BJ (cell line): Measurements from ENCODE around the gene ARSG. TPM values are rescaled to one million over a fixed set of nuclear protein-coding genes. Genes with fewer than 3 reads are reported as not detected.

Experiments used
- CTCF ChIA-PET: fragments of 350-600 bp; formaldehyde crosslinking; extraction: SDS; loops from one replicate; lab custom pipeline; 2021; ENCODE audit warnings: antibody characterized with exemption, inconsistent platforms; lab: Yijun Ruan, JAX
- POLR2A ChIA-PET: fragments of 300-600 bp; sonication (Branson Sonifier 250); formaldehyde crosslinking; extraction: SDS; loops from one replicate; lab custom pipeline; 2021; ENCODE audit warnings: antibody characterized with exemption; lab: Charles Lee
- DNase-seq: peaks from one replicate; pipeline ENCODE4 v3.0.0-alpha.2; 2011; ENCODE audit warnings: low read depth
- H3K27me3 ChIP-seq: 2 replicates; pipeline ENCODE4 v1.6.0; 2011; ENCODE audit warnings: low read length; ENCODE audit not compliant: control insufficient read depth, insufficient read depth
- H3K36me3 ChIP-seq: 2 replicates; pipeline ENCODE4 v1.5.1; 2011; ENCODE audit warnings: low read length; ENCODE audit not compliant: control insufficient read depth, insufficient read depth
- H3K4me3 ChIP-seq: 2 replicates; pipeline ENCODE4 v1.5.1; 2011; ENCODE audit warnings: low read depth, mild to moderate bottlenecking, control low read depth, low read length
- CTCF ChIP-seq: IDR thresholded peaks from 2 replicates; pipeline ENCODE4 v1.5.1; 2011; ENCODE audit warnings: low read depth, mild to moderate bottlenecking, control low read depth, inconsistent platforms, low read length, moderate library complexity; ENCODE audit not compliant: insufficient read depth
- polyA plus RNA-seq: library from polyadenylated mRNA; depleted of rRNA; stranded (reverse); fragments of >200 nt; gene quantifications from 2 replicates; pipeline ENCODE4 v1.2.3, GENCODE V29; 2011

The ARSG gene
- polyA plus RNA-seq, 1 experiment, result 3.6 TPM

- peaks cover 12% of the 10 kb centered on the region for H3K27me3 ChIP-seq
- DNase-seq, result no peak
- H3K4me3 ChIP-seq, result no peak overlapping the region
- no peaks in the 10 kb centered on the region for H3K36me3 ChIP-seq
- CTCF ChIA-PET, result no interaction called here
- POLR2A ChIA-PET, result no interaction called here
- TF ChIP-seq CTCF, result no peak
Observed at GRCh38 chr17:68292689-68293040, 1.4 kb downstream of the ARSG start.

- Histone ChIP-seq H3K36me3 (no peaks in the 10 kb centered on the region), H3K27me3 (peaks cover 12% of the 10 kb centered on the region), H3K4me3 (no peak overlapping the region)
- DNase-seq, result no peak
- CTCF ChIA-PET, result no interaction called here
- POLR2A ChIA-PET, result no interaction called here
- TF ChIP-seq CTCF, result no peak
Observed at GRCh38 chr17:68293490-68294195, 2.3 kb downstream of the ARSG start.

GRCh38 chr17:68294196-68294555 is 2.9 kb downstream of the ARSG start:
- Histone ChIP-seq H3K4me3 (no peak overlapping the region), H3K36me3 (no peaks in the 10 kb centered on the region), H3K27me3 (peaks cover 12% of the 10 kb centered on the region)
- TF ChIP-seq CTCF, result no peak
- CTCF ChIA-PET, result no interaction called here
- POLR2A ChIA-PET, result no interaction called here
- DNase-seq, result no peak

GRCh38 chr17:68294617-68295016 is 3.3 kb downstream of the ARSG start:
- ChIA-PET POLR2A (no interaction called here), CTCF (no interaction called here)
- Histone ChIP-seq H3K27me3 (peaks cover 12% of the 10 kb centered on the region), H3K36me3 (no peaks in the 10 kb centered on the region), H3K4me3 (no peak overlapping the region)
- no peak for TF ChIP-seq CTCF
- no peak for DNase-seq

- POLR2A ChIA-PET, result no interaction called here
- Histone ChIP-seq H3K27me3 (peaks cover 12% of the 10 kb centered on the region), H3K4me3 (no peak overlapping the region), H3K36me3 (no peaks in the 10 kb centered on the region)
- CTCF ChIA-PET, result no interaction called here
- no peak for DNase-seq
- TF ChIP-seq CTCF, result no peak
Observed at GRCh38 chr17:68295086-68295485, 3.8 kb downstream of the ARSG start.
